AG09319 (cell line): ENCODE results near the gene CNTNAP2.

Experiments used
- DNase-seq: peaks from one replicate; pipeline ENCODE4 v3.0.0-alpha.2; 2010; ENCODE audit warnings: low read depth; ENCODE audit errors: extremely low read depth
- TF ChIP-seq, protein P1 (sequence below): IDR thresholded peaks from 2 replicates; pipeline ENCODE4 v1.5.1; 2011; ENCODE audit warnings: low read depth, mild to moderate bottlenecking, inconsistent platforms, low read length, moderate library complexity

Gene CNTNAP2

DNA sequence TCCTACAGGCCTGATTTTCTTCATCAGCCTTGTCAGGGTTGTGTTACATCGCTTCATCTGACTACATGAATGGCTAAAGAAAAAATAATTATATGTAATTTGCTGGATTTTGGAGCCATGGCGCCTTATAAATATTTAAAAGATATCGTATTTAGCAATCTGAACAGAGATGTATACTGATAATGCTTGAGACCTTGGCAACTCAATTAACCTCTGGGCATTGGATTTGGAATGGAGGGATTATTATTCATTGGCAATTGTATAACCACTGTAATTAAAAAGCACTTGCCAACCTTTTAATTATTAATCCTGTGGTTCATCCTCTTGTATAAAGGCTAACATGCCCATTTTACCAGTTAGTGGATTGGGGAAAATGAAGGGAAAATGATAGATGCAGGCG, 745.1 kb downstream of the CNTNAP2 start:
- TF ChIP-seq, protein P1, sequence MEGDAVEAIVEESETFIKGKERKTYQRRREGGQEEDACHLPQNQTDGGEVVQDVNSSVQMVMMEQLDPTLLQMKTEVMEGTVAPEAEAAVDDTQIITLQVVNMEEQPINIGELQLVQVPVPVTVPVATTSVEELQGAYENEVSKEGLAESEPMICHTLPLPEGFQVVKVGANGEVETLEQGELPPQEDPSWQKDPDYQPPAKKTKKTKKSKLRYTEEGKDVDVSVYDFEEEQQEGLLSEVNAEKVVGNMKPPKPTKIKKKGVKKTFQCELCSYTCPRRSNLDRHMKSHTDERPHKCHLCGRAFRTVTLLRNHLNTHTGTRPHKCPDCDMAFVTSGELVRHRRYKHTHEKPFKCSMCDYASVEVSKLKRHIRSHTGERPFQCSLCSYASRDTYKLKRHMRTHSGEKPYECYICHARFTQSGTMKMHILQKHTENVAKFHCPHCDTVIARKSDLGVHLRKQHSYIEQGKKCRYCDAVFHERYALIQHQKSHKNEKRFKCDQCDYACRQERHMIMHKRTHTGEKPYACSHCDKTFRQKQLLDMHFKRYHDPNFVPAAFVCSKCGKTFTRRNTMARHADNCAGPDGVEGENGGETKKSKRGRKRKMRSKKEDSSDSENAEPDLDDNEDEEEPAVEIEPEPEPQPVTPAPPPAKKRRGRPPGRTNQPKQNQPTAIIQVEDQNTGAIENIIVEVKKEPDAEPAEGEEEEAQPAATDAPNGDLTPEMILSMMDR, result no peak
- no peak for DNase-seq

DNA sequence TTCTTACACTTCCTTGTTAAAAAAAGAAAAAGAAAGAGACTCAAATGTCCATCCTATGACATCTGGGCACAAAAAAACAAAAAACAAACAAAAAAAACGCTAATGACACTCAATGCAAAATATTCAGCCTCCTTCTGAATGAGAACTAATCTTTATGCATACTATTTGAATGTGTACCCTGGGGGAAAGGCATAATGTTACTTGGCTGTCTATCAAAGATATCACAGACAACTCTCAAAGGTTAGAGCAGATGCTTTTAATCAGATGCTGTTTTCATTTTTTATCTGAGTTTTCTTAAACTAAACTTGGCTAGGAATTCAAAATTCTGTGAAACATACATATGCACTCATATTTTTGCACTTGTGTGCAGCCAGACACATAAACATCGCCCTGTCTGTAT, 745.8 kb downstream of the CNTNAP2 start:
- DNase-seq, result no peak
- TF ChIP-seq, protein P1, result no peak

DNA sequence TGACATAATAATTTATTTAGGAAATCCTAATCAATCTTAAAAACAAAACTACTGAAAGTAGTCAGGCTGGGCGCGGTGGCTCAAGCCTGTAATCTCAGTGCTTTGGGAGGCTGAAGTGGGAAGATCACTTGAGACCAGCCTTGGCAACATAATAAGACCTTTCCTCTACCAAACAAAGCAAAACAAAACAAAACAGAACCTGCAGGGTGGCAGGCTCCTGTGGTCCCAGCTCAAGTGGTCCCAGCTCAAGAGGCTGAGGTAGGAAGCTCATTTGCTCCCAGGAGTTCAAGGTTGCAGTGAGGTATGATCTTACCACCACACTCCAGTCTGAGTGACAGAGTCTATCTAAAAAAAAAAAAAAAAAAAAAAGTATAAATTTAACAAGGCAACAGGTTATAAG, 748.0 kb downstream of the CNTNAP2 start:
- TF ChIP-seq, protein P1, result no peak
- no peak for DNase-seq

DNA sequence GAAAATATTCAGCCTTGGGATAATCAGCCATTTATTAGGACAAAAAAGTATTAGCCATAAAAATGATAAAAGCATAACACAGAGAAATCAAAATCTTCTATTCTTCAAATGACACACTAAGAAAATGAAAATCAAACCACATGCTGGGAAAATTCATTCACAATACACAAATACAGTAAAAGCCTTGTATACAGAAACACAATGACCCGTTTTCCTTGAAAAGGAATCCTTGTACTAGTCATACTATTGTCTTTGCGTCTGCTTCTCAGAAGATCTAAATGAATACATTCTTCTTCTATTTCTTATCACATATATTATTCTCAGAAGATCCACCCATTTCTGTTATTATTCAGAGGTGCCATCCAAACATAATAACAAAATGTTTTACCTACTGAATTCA, 749.1 kb downstream of the CNTNAP2 start:
- TF ChIP-seq, protein P1, result no peak

DNA sequence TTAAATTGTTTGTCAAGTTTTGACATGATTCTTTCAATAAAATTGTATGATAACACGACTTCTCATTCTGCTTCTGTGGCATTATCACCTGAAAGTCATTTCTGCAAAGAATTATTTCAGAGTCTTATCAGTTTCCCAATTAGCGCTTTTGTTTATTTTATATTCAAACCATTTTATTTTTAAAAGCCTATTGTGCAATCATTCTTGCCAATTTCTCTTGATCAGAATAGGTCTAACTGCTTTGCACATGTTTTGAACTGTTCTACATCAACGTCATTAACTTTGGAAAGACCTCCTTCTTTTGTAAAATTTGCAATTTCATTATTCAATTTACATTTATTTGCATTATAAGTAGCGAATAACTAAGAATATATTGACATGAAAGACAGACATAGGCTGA, 758.1 kb downstream of the CNTNAP2 start:
- TF ChIP-seq, protein P1, result no peak
- no peak for DNase-seq

More for the DNA sequence above, 749.1 kb downstream of the CNTNAP2 start:
- no peak for DNase-seq

DNA sequence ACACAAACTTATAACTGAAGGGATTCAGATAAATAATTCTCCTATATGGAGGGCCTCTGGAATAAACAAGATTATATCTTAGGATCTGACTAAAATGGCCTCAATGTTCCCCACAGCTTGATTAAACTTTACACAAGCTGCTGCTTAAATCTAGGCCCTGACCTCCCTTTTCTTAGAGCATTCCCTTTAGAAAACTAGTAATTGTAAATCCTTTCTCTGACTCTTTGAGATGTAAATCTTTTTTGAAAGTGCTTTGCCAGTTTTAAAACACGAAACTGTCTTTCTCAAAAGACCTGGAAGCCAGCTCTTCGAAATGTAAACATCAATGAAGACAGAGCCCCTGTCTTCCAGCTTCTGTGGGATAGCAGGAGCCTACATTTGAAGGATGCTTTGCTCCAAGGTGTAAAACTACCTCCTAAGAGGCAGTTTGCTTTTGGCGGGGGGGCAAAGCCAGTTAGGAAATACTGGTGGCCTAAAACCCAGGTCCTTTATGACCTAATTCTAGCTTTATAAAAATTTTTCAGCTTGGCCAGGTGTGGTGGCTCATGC, 758.7 kb downstream of the CNTNAP2 start:
- DNase-seq, result no peak
- TF ChIP-seq, protein P1, result no peak

DNA sequence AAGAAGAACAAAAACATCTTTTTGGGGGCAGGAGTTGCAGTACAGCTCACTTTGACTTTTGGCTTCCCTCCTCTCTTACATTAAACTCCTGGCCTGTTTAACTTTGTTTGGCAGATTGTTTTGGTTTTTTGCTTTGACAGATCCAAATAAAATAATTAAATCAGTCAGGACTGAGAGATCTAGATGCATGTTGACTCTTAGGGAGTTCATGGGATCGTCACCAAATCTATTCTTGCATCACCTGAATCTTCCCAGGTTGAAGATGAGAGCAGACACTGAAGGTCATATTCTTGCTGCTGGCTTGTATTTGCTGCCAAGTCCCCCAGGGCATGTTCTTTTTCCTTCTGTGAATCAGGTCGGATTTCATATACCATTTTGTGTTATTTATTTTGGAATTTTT, 759.4 kb downstream of the CNTNAP2 start:
- DNase-seq, result no peak
- TF ChIP-seq, protein P1, result no peak
